Activated CD8-positive, alpha-beta memory T cell treated with anti-CD3 and anti-CD28 coated beads for 24 hours (primary cell): ENCODE results near the gene PTPRG.

ENCODE experiments used
- DNase-seq: peaks from one replicate; pipeline ENCODE4 v3.0.0-alpha.2; 2020

The PTPRG gene

GRCh38 chr3:61563313-61564271, 2.2 kb downstream of the PTPRG start:
- DNase-seq, result no peak

GRCh38 chr3:61564395-61565059, 3.2 kb downstream of the PTPRG start:
- no peak for DNase-seq

- no peak for DNase-seq
These were observed 4.2 kb downstream of the PTPRG start for GRCh38 chr3:61565569-61565968.

GRCh38 chr3:61568127-61568526, 6.8 kb downstream of the PTPRG start:
- DNase-seq, result no peak

- DNase-seq, result no peak
These were observed 8.6 kb downstream of the PTPRG start for GRCh38 chr3:61569856-61570580.

- DNase-seq, result no peak
These were observed 9.4 kb downstream of the PTPRG start for GRCh38 chr3:61570813-61571212.

- no peak for DNase-seq
These were observed 10.4 kb downstream of the PTPRG start for GRCh38 chr3:61571516-61572336.

GRCh38 chr3:61572879-61573278, 11.5 kb downstream of the PTPRG start:
- no peak for DNase-seq

- no peak for DNase-seq
These were observed 12.1 kb downstream of the PTPRG start for GRCh38 chr3:61573441-61573840.

- no peak for DNase-seq
These were observed 13.5 kb downstream of the PTPRG start for GRCh38 chr3:61574854-61575253.

- DNase-seq, result no peak
These were observed 14.5 kb downstream of the PTPRG start for GRCh38 chr3:61575893-61576292.

- no peak for DNase-seq
These were observed 16.4 kb downstream of the PTPRG start for GRCh38 chr3:61577760-61578159.

GRCh38 chr3:61578667-61579367, 17.4 kb downstream of the PTPRG start:
- DNase-seq, result no peak

- no peak for DNase-seq
These were observed 18.3 kb downstream of the PTPRG start for GRCh38 chr3:61579685-61580084.

GRCh38 chr3:61580982-61581643, 19.7 kb downstream of the PTPRG start:
- no peak for DNase-seq

GRCh38 chr3:61582287-61582686, 20.9 kb downstream of the PTPRG start:
- no peak for DNase-seq

- DNase-seq, result no peak
These were observed 21.5 kb downstream of the PTPRG start for GRCh38 chr3:61582846-61583245.

- DNase-seq, result no peak
These were observed 22.8 kb downstream of the PTPRG start for GRCh38 chr3:61583890-61584875.

GRCh38 chr3:61589856-61590255, 28.5 kb downstream of the PTPRG start:
- DNase-seq, result no peak

- no peak for DNase-seq
These were observed 29.9 kb downstream of the PTPRG start for GRCh38 chr3:61591300-61591699.
